HG02852 (cell line): ENCODE data around the gene UBE2G2.
A peak's percentile ranks its signal among the peaks of the same experiment; 100 is the strongest.

ENCODE experiments used
- ATAC-seq: cut with Tn5 transposase; IDR thresholded peaks from one replicate; pipeline ENCODE4 v1.9.1; 2021; ENCODE audit warnings: mild to moderate bottlenecking, moderate library complexity; ENCODE audit not compliant: unreplicated experiment

Gene UBE2G2

GRCh38 chr21:44801468-44802395 lies at the start of gene UBE2G2:
Gene UBE2G2 (minus strand): TSS chr21:44801820. CDS start chr21:44801748, 72 bp downstream.
- ATAC-seq, result peak; percentile 80

GRCh38 chr21:44850905-44851657 lies 49.5 kb upstream of the UBE2G2 start:
- ATAC-seq, result no peak

GRCh38 chr21:44850208-44850800 lies 48.7 kb upstream of the UBE2G2 start:
- no peak for ATAC-seq

DNA sequence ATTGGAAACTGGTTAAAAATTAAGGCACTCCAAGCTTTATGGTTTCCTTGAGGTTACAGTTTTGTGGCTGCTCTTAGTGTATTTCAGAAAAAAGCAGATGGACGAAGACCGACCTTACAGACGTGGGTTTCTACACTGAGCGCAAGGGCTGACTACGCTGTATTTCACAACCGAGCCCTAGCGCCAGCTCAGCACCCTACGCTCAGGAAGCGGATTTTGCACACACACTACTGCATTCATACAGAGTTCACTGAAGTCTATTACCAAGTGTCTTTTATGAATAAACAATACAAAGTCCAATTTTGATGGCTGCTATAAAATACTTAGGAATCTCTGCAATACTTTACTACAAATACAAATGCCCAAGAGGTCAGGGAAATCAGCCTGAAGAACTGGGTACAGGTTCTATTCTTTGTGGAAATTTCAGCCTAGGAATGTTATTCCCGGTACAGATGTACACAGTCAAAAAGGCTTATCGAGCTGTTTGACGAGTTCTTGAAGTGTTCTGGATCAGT lies 48.1 kb upstream of the UBE2G2 start:
- no peak for ATAC-seq

DNA sequence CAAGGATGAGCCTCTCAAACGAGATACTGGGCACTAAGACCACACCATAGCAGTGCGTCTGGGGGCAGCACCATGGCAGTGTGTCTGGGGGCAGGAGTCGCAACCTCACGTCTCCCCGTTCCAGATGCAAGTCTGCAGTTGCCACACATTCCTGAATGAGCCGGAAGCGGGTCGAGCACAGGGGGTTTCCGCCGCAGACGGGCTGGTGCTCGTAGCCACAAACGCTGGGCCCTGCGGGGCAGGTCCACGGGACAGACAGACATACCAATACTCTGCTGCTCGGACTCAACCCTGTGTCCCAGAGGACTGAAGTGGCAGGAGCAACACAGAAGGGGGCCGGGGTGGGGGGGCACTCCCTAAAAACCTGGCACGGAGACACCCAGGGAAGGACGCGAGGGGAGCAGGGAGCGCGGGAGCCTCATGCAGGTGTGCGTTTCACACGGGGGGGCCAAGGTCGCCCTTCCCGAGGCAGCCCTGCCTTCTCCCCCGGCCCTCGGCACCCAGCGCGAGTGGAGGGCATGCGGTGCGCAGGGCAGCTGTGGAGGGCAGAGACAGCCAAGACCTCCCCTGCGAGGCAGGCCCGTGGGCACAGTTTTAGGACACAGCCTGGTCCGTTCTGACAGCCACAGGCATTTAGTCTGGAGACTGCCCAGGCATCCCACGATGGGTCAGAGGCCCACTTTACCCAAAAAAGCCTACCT lies 47.4 kb upstream of the UBE2G2 start:
- no peak for ATAC-seq

GRCh38 chr21:44847261-44848056 lies 45.8 kb upstream of the UBE2G2 start:
- ATAC-seq, result no peak

GRCh38 chr21:44846485-44847260 lies 45.1 kb upstream of the UBE2G2 start:
- ATAC-seq, result no peak

DNA sequence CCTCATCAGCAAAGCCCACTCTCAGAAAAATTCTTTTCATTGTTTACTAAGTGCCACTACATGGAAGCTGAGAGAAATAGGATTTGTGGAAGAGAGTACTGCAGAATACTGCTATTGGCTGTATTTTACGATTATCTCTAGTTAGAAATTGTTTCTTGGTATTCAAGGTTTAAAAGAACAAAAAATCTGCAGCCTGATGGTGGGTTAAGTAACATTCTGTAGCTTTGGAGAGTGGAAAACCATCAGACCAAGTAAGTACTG lies 44.5 kb upstream of the UBE2G2 start:
- no peak for ATAC-seq

DNA sequence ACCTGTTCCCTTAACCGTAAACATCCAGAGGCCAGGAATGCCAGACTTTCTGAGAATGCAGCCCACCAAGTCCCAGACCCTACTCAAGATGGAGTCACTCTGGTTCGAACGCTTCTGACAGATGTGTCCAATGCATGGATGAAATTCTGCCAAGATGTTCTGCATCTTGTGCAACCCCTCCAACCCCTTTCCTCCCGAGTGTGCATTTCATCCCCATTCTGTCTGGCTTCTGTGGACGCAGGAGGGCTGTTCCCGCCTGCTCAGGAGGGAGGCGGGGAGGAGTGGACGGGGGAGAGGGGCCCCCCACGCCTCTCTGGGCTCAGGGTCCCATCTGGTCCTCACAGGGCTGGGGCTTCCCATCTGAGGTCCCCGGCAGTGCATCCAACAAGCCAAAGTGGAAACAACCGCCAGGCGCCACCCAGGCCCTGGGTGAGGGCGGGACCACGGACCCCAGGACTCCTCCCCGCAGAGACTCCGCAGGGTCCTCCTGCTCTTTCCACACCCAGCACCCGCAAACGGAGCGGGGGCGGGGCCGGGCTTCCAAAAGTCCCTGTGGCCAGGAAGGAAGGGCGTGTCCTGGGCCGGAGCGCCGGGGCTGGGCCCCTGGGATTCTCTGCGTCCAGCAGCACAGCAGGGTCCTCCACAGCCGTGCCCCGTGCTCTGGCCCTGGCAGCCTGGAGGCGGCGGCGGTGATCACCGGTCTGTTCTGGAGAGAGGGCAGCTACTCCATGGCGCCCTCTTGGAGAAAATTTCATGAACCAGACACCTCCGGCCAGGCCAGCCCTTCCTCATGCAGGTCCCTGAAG lies 44.0 kb upstream of the UBE2G2 start:
- peak; percentile 43 for ATAC-seq

- ATAC-seq, result no peak
Measured at GRCh38 chr21:44844256-44844655, 42.6 kb upstream of the UBE2G2 start.

DNA sequence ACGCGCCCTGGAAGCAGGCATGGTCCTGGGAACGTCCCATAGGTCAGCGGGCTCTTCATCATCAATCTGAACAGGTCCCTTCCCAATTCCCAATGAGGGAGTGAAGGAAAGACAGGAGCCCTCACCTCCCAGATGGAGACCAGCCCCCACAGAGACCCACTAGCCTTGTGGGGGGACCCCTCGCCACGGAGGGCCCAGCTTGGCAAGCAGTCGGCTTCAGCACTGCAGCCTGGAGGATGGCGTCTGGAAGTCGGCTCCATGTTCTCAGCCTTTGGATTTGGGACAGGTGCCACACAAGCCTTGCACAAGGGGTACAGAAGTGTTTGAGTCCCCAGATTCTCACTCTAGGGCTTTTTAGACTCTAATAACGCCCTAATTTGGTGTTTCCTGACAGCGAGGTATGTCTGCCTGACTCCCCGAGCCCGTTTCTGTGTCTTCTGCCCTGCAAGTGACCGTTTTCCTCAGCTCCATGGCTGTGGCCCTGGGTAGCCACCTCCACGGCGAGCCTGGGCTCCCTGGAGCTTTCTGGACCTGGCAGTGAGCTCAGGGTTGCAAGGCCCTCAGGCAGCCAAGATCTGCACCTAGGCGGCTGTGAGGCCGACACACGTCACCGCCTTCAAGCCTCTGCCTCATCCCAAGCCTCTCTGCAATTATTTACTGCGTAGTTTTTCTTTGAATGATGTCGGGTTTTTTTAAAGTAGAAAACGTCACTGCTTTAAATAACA lies 41.3 kb upstream of the UBE2G2 start:
- ATAC-seq, result no peak

GRCh38 chr21:44842087-44842486 lies 40.5 kb upstream of the UBE2G2 start:
- ATAC-seq, result no peak

GRCh38 chr21:44840771-44841170 lies 39.2 kb upstream of the UBE2G2 start:
- ATAC-seq, result no peak

GRCh38 chr21:44838951-44839350 lies 37.3 kb upstream of the UBE2G2 start:
- ATAC-seq, result no peak

DNA sequence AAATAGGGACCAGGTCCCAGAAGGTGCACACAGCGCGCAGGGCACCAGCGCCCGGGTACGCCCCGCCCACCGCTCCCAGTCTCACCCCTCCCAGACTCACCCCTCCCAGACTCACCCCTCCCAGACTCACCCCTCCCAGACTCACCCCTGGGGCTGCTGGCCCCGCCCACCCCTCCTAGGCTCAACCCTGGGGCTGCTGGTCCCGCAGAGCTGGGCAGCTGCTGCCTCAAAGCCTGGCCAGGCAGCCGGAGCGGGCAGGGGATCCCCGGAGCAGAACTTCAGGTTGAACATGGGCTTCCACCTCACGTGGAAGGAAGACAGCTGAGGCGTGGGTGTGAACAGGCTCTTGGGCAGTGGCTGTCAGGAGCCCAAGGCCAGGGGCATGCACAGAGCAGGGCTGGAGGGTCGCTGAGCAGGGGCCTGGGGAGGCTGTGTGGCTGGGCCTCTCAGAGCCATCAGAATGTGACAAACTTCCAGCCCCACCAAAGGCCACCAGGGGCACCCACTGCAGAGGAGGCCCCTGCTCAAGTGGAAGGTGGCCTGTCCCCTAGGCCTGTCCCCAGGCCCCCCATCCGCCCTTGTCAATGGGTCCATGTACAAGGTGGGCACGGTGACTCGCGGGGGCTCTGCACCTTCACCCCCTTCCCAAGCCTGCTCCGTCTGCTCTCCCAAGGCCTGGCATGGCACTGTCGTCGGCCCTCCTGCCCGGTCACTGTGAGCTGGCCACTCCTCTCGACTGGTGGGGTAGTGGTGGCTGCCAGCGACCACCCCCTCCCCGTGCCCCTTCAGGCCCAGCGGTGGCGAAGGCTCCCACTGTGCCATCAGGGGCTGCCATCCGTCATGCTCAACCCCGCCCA lies 36.6 kb upstream of the UBE2G2 start:
- no peak for ATAC-seq

- no peak for ATAC-seq
Measured at GRCh38 chr21:44837537-44837936, 35.9 kb upstream of the UBE2G2 start.
